CMK (cell line): ENCODE results near the gene SIM2.

Experiments
- DNase-seq: peaks from one replicate; pipeline ENCODE4 v3.0.0-alpha.2; 2010; ENCODE audit warnings: low read depth

The SIM2 gene

DNA sequence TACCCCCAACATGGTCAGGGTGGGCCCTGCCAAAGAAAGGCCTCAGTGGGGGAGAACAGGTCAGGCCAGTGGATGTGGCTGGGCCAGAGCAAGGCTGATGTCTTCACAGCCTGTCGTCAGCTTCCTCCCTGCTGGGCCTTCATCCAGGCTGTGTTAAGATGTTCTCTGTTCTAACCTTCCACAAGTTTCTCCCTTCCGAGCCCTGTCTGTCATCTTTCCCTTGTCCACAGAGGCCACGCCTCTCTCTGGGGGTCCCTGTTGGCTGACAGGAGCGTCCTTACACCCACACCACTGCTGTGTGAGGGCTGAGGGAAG is 36.2 kb downstream of the SIM2 start:
- DNase-seq: no peak

GRCh38 chr21:36735724-36736320 is 36.9 kb downstream of the SIM2 start:
- DNase-seq: no peak

DNA sequence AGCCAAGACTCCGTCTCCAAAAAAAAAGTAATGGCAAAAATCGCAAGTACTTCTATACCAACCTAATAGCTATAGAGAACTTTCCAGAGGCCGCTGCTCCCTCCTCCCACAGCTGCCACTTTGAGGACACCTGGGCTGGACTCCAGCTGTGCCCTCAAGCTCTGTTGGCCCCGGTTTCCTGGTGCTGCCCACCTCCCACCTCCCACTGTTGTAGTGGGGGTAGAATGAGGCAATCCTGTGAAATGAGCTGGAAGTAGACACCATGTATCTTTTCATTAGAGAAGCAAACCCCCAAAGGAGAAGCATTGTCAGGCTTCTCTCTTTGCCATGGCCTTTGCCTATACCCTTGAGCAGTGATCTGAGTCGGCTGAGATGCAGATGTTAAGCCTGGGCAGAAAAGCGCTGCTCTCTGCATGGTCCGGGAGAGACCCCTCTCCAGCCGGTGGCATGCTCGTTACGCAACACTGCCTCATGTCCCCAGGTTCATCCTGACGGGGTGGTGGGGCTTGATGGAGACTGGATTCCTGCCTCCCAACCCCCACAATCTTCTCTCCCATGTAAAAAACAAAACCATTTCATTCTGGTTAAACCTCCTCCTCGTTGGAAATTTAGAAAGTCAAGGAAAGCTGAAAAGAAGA is 39.7 kb downstream of the SIM2 start:
- DNase-seq: no peak

- no peak for DNase-seq
Observed at GRCh38 chr21:36741506-36741905, 42.6 kb downstream of the SIM2 start.

GRCh38 chr21:36743008-36743407 is 44.1 kb downstream of the SIM2 start:
- no peak for DNase-seq

GRCh38 chr21:36743446-36743845 is 44.5 kb downstream of the SIM2 start:
- DNase-seq: no peak

GRCh38 chr21:36744190-36744559 is 45.3 kb downstream of the SIM2 start:
- no peak for DNase-seq

DNA sequence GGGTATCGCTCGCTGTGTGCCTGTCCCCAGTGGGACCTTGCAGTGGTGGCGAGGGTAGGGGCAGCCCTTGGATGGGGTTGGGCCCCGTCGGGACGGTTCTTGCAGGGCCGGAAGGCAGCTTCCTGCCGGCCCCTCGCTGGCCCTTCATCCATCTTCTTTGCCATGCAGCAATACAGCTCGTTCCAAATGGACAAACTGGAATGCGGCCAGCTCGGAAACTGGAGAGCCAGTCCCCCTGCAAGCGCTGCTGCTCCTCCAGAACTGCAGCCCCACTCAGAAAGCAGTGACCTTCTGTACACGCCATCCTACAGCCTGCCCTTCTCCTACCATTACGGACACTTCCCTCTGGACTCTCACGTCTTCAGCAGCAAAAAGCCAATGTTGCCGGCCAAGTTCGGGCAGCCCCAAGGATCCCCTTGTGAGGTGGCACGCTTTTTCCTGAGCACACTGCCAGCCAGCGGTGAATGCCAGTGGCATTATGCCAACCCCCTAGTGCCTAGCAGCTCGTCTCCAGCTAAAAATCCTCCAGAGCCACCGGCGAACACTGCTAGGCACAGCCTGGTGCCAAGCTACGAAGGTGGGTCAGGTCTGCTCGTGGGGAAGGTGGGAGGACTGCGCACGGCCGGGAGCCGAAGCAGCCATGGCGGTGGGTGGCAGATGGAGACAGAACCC is 45.8 kb downstream of the SIM2 start:
- no peak for DNase-seq

DNA sequence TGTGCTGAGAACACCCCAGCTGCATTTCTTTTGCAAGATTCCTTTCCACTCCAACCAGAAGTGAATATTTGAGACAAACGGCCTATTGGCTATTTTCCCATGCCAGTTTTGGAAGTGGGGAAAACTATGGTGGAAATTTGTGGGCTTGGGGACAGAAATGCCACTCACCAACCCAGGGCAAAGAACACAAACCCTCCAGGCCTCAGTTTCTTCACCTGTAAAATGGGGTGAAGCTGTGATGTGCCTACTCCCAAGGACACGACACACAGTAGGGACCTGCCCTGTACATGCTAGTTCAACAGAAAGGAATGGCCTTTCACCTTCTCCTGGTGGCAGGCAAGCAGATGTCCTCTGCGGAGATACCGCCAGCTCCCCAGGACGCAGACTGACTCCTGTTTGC is 46.5 kb downstream of the SIM2 start:
- DNase-seq: no peak

DNA sequence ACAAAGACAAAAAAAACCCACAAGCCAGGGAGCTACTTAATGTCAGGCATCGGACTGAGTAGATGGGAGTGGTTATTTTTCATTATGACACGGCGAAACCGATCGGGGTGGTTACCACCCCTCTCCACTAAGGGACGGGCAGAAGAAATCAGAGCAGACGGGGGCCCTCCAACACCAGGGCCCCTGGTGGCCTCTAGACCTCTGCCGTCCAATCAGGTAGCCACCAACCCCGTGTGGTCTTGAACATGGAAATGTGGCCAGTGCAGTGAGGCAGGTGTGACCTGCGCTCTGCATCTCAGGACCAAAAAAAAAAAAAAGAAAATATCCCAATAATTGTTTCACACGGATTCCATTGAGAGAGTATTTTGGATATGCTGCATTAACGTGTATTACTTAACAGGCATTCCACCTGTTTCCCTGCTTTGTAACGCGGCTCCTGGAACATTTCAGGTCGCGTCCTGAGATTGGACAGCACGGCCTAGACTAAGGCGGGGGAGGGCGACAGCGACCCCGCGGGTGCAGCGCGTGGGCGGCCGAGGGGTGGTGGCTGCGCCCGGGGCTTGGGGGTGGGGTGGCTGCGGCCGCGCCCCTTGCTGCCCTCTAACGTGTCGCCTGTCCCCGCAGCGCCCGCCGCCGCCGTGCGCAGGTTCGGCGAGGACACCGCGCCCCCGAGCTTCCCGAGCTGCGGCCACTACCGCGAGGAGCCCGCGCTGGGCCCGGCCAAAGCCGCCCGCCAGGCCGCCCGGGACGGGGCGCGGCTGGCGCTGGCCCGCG is 48.3 kb downstream of the SIM2 start:
- peak; percentile 26 for DNase-seq

DNA sequence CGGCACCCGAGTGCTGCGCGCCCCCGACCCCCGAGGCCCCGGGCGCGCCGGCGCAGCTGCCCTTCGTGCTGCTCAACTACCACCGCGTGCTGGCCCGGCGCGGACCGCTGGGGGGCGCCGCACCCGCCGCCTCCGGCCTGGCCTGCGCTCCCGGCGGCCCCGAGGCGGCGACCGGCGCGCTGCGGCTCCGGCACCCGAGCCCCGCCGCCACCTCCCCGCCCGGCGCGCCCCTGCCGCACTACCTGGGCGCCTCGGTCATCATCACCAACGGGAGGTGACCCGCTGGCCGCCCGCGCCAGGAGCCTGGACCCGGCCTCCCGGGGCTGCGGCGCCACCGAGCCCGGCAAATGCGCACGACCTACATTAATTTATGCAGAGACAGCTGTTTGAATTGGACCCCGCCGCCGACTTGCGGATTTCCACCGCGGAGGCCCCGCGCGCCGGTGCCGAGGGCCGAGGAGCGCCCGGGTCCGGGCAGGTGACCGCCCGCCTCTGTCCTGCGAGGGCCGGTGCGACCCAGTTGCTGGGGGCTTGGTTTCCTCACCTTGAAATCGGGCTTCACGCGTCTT is 49.0 kb downstream of the SIM2 start:
- DNase-seq: no peak

DNA sequence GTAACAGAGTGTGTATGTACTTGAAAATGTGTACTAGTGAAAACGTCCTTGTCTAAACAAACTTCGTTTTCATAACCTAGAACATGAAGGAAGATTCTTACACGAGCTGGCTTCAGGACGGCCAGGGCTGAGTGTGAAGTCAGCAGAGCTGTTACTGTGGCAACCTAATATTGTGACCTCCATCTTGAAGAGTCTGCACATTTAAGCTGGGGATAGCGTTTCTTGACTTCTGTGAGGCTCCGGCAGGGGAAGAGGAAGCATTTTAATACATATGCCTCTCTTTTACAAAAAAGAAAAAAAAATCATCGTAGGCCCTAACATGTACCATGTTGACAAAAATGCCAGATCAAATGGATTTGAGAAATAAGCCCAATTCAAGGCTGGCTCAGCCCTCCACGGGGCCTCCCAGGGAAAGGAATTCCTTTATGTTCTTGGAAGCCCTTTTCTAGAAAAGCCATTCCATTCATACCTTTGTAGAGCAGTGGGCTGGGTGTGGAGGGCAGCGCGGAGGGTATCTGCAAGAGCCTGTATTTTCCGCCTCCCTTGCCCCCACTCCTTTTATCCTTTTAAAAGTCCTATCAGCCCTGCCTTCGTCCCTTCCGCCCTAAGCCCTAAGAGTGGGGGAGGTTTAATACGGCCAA is 51.1 kb downstream of the SIM2 start:
- DNase-seq: no peak

DNA sequence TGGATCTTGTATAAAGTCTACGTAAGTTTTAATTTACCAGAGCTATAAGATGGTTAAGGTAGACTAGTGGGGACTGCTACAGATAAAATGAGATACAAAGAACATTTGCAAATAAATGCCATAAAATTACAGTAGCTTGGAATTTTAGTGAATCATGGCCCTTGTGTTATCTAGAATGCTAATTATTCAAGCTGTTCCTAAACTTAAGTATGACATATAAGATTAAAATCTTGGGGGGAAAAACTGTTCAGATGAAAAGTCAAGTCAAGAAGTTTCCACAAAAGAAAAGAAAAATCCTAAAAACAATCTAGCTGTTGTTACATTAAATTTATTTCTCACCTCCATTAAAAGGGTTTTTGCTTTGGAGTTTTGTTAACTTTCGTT is 51.7 kb downstream of the SIM2 start:
- no peak for DNase-seq

- no peak for DNase-seq
Observed at GRCh38 chr21:36751383-36751782, 52.5 kb downstream of the SIM2 start.

DNA sequence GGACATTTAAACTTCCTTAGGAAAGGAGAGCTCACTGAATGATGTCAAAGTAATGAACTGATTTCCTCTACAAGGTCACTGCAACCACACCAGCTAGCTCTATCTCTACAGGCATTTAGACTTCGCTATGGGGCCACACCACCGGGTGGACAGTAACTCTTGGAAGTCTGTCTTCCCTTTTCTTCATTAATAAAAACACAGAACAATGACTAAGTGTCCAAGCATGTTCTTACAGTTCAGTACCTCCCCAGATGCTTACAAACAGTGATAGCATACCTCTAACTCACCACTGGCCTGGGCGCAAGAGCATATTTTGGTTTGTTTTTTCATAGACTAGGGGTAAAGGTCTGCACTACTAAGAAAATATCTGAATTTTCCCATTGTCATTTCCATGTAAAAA is 54.6 kb downstream of the SIM2 start:
- no peak for DNase-seq

DNA sequence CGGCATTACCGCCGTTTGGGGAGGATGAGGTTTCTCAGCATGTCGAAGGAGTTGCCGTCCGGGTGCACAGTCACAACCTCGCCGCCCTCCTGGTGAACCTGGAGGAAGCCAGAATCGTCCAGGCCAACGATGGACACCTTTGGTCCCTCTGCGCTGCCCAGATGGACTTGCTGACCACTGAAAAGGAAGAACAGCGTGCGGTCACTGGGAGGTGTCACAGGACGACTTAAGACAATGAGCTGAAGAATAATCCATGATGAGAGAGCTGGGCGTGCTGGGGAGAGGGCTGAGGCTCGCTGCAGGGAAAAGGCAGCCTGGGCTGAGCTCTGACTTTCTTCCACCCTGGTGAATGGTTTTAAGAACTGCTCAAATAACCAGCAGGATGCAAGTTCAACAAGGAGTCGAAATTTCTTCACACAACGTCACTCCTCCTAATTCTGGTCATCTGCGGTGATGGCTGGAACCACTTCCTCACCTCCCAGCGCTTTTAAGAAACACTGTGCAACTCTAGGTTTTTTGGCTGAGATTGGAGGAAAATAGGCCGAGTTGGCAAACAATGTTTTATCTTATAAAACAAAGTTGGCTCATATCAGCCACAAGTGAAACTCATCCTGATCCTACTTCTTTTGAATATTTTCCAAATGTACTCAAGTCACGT is 55.5 kb downstream of the SIM2 start:
- no peak for DNase-seq

DNA sequence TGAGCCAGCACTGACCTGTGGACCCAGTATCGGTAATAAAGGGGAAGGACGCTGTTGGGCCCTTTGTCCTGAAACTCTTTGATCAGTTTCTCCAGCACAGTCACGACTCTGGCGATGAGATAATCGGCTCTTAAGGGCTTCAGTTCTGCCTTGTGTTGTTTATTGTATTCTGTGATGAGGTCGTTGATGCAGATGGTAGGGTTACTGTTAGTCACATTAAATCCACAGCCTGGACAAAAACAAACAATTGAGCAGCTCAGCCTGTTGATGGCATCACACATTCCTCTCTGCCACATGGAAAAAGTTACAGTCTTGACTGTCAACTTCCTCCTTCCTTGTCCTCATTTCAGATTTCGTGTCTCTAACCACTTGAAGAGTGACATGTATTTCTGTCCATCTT is 57.6 kb downstream of the SIM2 start:
- no peak for DNase-seq

- no peak for DNase-seq
Observed at GRCh38 chr21:36757196-36757595, 58.3 kb downstream of the SIM2 start.

- DNase-seq: no peak
Observed at GRCh38 chr21:36759348-36760083, 60.6 kb downstream of the SIM2 start.

DNA sequence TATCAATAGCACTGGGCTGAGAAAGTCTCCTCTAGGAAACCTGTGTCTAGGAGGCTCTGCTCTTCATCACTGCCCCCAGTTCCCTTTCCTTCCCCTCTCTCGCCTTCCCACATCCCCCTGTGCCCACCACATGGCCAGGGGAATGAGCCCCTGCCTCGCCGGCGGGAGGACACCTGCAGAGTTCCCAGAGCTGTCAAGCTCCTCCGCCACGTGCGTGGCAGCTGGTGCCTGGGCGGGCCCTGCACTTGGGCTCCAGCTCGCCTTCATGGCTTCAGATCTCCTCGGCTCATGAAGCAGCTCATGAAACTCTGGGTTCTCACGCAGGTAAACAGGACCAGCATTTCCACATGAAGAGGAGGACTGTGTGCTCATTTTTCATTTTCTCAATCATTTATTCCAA is 62.8 kb downstream of the SIM2 start:
- DNase-seq: no peak

DNA sequence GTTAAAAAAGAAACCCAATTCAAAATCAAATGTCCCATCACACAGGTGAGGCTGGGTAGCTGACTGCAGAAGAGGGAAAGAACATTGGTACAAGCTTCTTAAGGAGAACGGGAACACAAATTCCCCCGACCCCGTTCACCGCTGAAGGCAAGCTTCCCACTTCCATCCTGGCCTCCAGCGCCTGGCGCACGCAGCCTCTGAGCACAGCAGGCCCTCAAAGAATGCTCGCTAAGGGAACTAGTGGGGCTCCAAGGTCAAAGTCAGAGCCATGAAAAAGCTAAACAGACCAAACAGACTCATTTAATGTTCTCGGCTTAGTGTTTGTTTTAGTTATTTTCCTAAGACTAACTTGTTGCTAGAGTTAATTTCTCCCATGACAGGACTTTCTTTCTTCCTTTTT is 63.7 kb downstream of the SIM2 start:
- no peak for DNase-seq
